A549 (cell line): ENCODE measurements around the gene CIBAR2. TPM values are rescaled to one million over a fixed set of nuclear protein-coding genes. Genes with fewer than 3 reads are reported as not detected.
A peak's percentile ranks its signal among the peaks of the same experiment; 100 is the strongest.

ENCODE experiments used
- ATAC-seq, 2 experiments: fragments of 200-7000 bp in 1 of 2; fragments of >200 bp in 1 of 2; cut with Nextera tagmentation in 1 of 2; cut with Tn5 transposase in 1 of 2; 3 replicates each; pipeline versions ENCODE4 v1.8.0 to v1.9.1; 2018 to 2020; ENCODE audit warnings: mild to moderate bottlenecking in 1 of 2, moderate library complexity in 1 of 2
- CTCF ChIA-PET: fragments of 300-600 bp; sonication (Branson Sonifier 250); formaldehyde crosslinking; extraction: SDS; loops from one replicate; lab custom pipeline; 2021; ENCODE audit warnings: antibody characterized with exemption, inconsistent platforms; lab: Yijun Ruan, JAX
- POLR2A ChIA-PET: fragments of 350-600 bp; formaldehyde crosslinking; extraction: SDS; loops from one replicate; lab custom pipeline; 2021; ENCODE audit warnings: antibody characterized with exemption, inconsistent platforms; lab: Yijun Ruan, JAX
- DNase-seq, 2 experiments: peaks; one replicate each; pipeline versions ENCODE4 v3.0.0 to v3.0.0-alpha.2; 2011 to 2016; ENCODE audit warnings: low read depth in 1 of 2, low spot score in 1 of 2
- FAIRE-seq: peaks from 2 replicates; lab custom pipeline; 2011; peaks lifted over from hg19 to GRCh38; lab: Jason Lieb, UNC
- H3K27ac ChIP-seq, 2 experiments: fragments of >200 bp; sonication (Bioruptor Twin); formaldehyde crosslinking; 3 replicates each; pipeline ENCODE4 v1.5.1; 2016 to 2017
- H3K4me1 ChIP-seq: fragments of >200 bp; sonication (Bioruptor Twin); formaldehyde crosslinking; 3 replicates; pipeline ENCODE4 v1.6.1; 2016
- H3K4me2 ChIP-seq: fragments of >200 bp; sonication (Bioruptor Twin); formaldehyde crosslinking; 3 replicates; pipeline ENCODE4 v1.6.1; 2016
- H3K4me3 ChIP-seq: fragments of >200 bp; sonication (Bioruptor Twin); formaldehyde crosslinking; 3 replicates; pipeline ENCODE4 v1.5.1; 2016
- H3K9me3 ChIP-seq: fragments of >200 bp; sonication (Bioruptor Twin); formaldehyde crosslinking; 3 replicates; pipeline ENCODE4 v1.6.1; 2016
- ATOH8 ChIP-seq: fragments of 250-450 bp; sonication (Bioruptor Pico); IDR thresholded peaks from 2 replicates; pipeline ENCODE4 v1.5.0; 2020; ENCODE audit warnings: low read depth, mild to moderate bottlenecking, moderate library complexity
- CBX8 ChIP-seq: fragments of 200-600 bp; sonication (generic); IDR thresholded peaks from 2 replicates; pipeline ENCODE4 v1.6.1; 2016
- HES2 ChIP-seq: fragments of >200 bp; sonication (Bioruptor Twin); formaldehyde crosslinking; IDR thresholded peaks from 2 replicates; pipeline ENCODE4 v1.6.1; 2016
- KDM1A ChIP-seq: fragments of 200-600 bp; sonication (generic); IDR thresholded peaks from 2 replicates; pipeline ENCODE4 v1.6.1; 2016; ENCODE audit warnings: low read depth, mild to moderate bottlenecking
- MAX ChIP-seq: IDR thresholded peaks from 2 replicates; pipeline ENCODE4 v1.6.1; 2012
- MAZ ChIP-seq: fragments of 150-350 bp; IDR thresholded peaks from 2 replicates; pipeline ENCODE4 v1.6.1; 2014; ENCODE audit warnings: antibody characterized with exemption, low read depth, low read length, borderline replicate concordance
- NPAS2 ChIP-seq: fragments of 250-450 bp; sonication (Bioruptor Pico); IDR thresholded peaks from 2 replicates; pipeline ENCODE4 v1.8.0; 2022; ENCODE audit warnings: mild to moderate bottlenecking, moderate library complexity, borderline replicate concordance
- PHF8 ChIP-seq: fragments of 200-600 bp; sonication (generic); IDR thresholded peaks from 2 replicates; pipeline ENCODE4 v1.6.1; 2016; ENCODE audit warnings: low read depth, mild to moderate bottlenecking, antibody characterized with exemption, moderate library complexity, borderline replicate concordance
- RARB ChIP-seq: fragments of 250-450 bp; sonication (Bioruptor Pico); IDR thresholded peaks from 2 replicates; pipeline ENCODE4 v1.8.0; 2021; ENCODE audit warnings: mild to moderate bottlenecking, moderate library complexity
- RFX5 ChIP-seq: fragments of 450-650 bp; IDR thresholded peaks from 2 replicates; pipeline ENCODE4 v1.7.1; 2014; ENCODE audit warnings: antibody characterized with exemption, mild to moderate bottlenecking, moderate library complexity
- SMC3 ChIP-seq: fragments of >200 bp; sonication (Bioruptor Twin); formaldehyde crosslinking; IDR thresholded peaks from 3 replicates; pipeline ENCODE4 v1.6.1; 2018; ENCODE audit warnings: inconsistent platforms
- SREBF2 ChIP-seq: fragments of 450-650 bp; IDR thresholded peaks from 2 replicates; pipeline ENCODE4 v1.6.1; 2014; ENCODE audit warnings: mild to moderate bottlenecking, moderate library complexity
- ZC3H11A ChIP-seq: fragments of 450-650 bp; IDR thresholded peaks from 2 replicates; pipeline ENCODE4 v1.6.1; 2014; ENCODE audit warnings: antibody characterized with exemption, mild to moderate bottlenecking
- ZFP36 ChIP-seq: fragments of 450-650 bp; IDR thresholded peaks from 2 replicates; pipeline ENCODE4 v1.6.1; 2014; ENCODE audit warnings: borderline replicate concordance; ENCODE audit not compliant: partially characterized antibody
- ZNF302 ChIP-seq: fragments of 250-450 bp; sonication (Bioruptor Pico); IDR thresholded peaks from 2 replicates; pipeline ENCODE4 v1.9.0; 2021; ENCODE audit warnings: inconsistent platforms, mild to moderate bottlenecking, moderate library complexity
- WGBS: methylation state at CpG from one replicate; pipeline ENCODE4 v1.1.6; 2017; ENCODE audit errors: missing lambda C conversion rate; 5-methylcytosine and 5-hydroxymethylcytosine counted together
- polyA plus RNA-seq, 4 experiments: library from polyadenylated mRNA; depleted of rRNA in 3 of 4; stranded (reverse); fragments of >200 nt; fragmentation: RNase III in 1 of 4; extraction: RNeasy Plus Mini Kit Qiagen cat#74134 plus additional on column Dnase treatment in 1 of 4; gene quantifications; 2 replicates in 3 of 4; 3 replicates in 1 of 4; pipeline ENCODE4 v1.2.3, GENCODE V29; 2011 to 2017

Gene CIBAR2
- polyA plus RNA-seq, 2 of the 4 experiments (the other 2 are of a cell fraction): not detected

- Histone ChIP-seq H3K4me2 (no peak overlapping the region), H3K9me3 (no peaks in the 10 kb centered on the region), H3K27ac (no peak overlapping the region), H3K4me1 (peaks cover 10% of the 10 kb centered on the region), H3K4me3 (no peak overlapping the region)
- POLR2A ChIA-PET: no interaction called here
- FAIRE-seq (no peak), ATAC-seq (no peak), DNase-seq (no peak)
- TF ChIP-seq ZNF302 (CRISPR knock-in tag): no peak
- no peak for TF ChIP-seq ZC3H11A
- no peak for TF ChIP-seq SREBF2
- no peak for TF ChIP-seq SMC3
- TF ChIP-seq RARB (CRISPR knock-in tag): no peak
- no peak for TF ChIP-seq HES2
- TF ChIP-seq KDM1A: no peak
- 69% methylated on average over 12 of the region's 12 CpGs for WGBS
- CTCF ChIA-PET: interaction anchor here (0.6 to 3.1 kb wide), 6 partner anchors 10 to 112 kb away, joined by 3 to 12 read pairs (median 5); no protein-coding TSS in a partner anchor
Observed at GRCh38 chr16:85140455-85141012, 28.3 kb upstream of the CIBAR2 start.

GRCh38 chr16:85139881-85140339, 27.6 kb upstream of the CIBAR2 start:
- FAIRE-seq (no peak), DNase-seq (no peak), ATAC-seq (no peak)
- Histone ChIP-seq H3K27ac (no peak overlapping the region), H3K4me2 (no peak overlapping the region), H3K9me3 (no peaks in the 10 kb centered on the region), H3K4me1 (peaks cover 10% of the 10 kb centered on the region), H3K4me3 (no peak overlapping the region)
- POLR2A ChIA-PET: no interaction called here
- TF ChIP-seq ZFP36 (peak; percentile 82), KDM1A (no peak)
- CTCF ChIA-PET: interaction anchor here (0.7 to 3.1 kb wide), 5 partner anchors 9 to 113 kb away, joined by 3 to 12 read pairs (median 7); no protein-coding TSS in a partner anchor
- 71% methylated on average over 9 of the region's 9 CpGs for WGBS

GRCh38 chr16:85138825-85139627, 26.8 kb upstream of the CIBAR2 start:
- whole genome bisulfite sequencing: 80% methylated on average over 16 of the region's 16 CpGs
- CTCF ChIA-PET: interaction anchor here (0.7 to 3.1 kb wide), 4 partner anchors 8 to 550 kb away, joined by 4 to 12 read pairs (median 8); partner anchors contain the start of gene GINS2
- ATAC-seq (no peak), FAIRE-seq (no peak), DNase-seq (no peak)
- Histone ChIP-seq H3K27ac (no peak overlapping the region), H3K4me2 (no peak overlapping the region), H3K9me3 (no peaks in the 10 kb centered on the region), H3K4me3 (no peak overlapping the region), H3K4me1 (peaks cover 10% of the 10 kb centered on the region)
- POLR2A ChIA-PET: no interaction called here
- TF ChIP-seq KDM1A (no peak), ATOH8 (CRISPR knock-in tag) (no peak), CBX8 (no peak), NPAS2 (CRISPR knock-in tag) (no peak), PHF8 (no peak), RFX5 (no peak), MAX (no peak), HES2 (no peak), MAZ (no peak)
